Lower leg skin (tissue), 4 donors: ENCODE results near the gene GJC1. TPM values are rescaled to one million over a fixed set of nuclear protein-coding genes. Genes with fewer than 3 reads are reported as not detected.
"Not testable (repeated sequence)": the region's sequence is repeated elsewhere in the genome, so short reads cannot be mapped to it uniquely, and the experiment has no call there.

ENCODE experiments used
- DNase-seq, 2 donors: peaks; one replicate each; pipeline ENCODE4 v3.0.0-alpha.2; 2019; ENCODE audit warnings: low spot score in 2 of 2
- H3K4me3 ChIP-seq: fragments of 200-600 bp; sonication (generic); 2 replicates; pipeline ENCODE4 v1.5.1; 2017; ENCODE audit warnings: mild to moderate bottlenecking, low read depth; ENCODE audit not compliant: poor library complexity, severe bottlenecking
- POLR2A ChIP-seq, 2 donors: fragments of 450-650 bp; IDR thresholded peaks; one replicate each; pipeline ENCODE4 v1.6.1; 2016 to 2017; ENCODE audit warnings: antibody characterized with exemption in 2 of 2, mild to moderate bottlenecking in 1 of 2, moderate library complexity in 1 of 2
- WGBS, 2 donors: methylation state at CpG; one replicate each; pipeline ENCODE4 v1.1.5; 2018; 5-methylcytosine and 5-hydroxymethylcytosine counted together
- intact Hi-C: fragments of 100-400 bp; cut with DNase I; formaldehyde crosslinking; loops from one replicate; pipeline ENCODE4 v1.15.0; 2023; ENCODE audit warnings: low total_unique reads
- total RNA-seq, 4 donors: library from RNA; depleted of rRNA; stranded (reverse); fragments of >200 nt; gene quantifications; one replicate each; pipeline ENCODE4 v1.1.0, GENCODE V29; 2016
- TF ChIP-seq, protein P1 (sequence below), 3 donors: fragments of 450-650 bp; IDR thresholded peaks; one replicate each; pipeline ENCODE4 v1.5.1; 2016; ENCODE audit warnings: antibody characterized with exemption in 3 of 3, mild to moderate bottlenecking in 3 of 3, moderate library complexity in 2 of 3

The GJC1 gene
- total RNA-seq, 4 donors from 2014 or later = 0.25 to 4.6 (median 1.6) TPM

DNA sequence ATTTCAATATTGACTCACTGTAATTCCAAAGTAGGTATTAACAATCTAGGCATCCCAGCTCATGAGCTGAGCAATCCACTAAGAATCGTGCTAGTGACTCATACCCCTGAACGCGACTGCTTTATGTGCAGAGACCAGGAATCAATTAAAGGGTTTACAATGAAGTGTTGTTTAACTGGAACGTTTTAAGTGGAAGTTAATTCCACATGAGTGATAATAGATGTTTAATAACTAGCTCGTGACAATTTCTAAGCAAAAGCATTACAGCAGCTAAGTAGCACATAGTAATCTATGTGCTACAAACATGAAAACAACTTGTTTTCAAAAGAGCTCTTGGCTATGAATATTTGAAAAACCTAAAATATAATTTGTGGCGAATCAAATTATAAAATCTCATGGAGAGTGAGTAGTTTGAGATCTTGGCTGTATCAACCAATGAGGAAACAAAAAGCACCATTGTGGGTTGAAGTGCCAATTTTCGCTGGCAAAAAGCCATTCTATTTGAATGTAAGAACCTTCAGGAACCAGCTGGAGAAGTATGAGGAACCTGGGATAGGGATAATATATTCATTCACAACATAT, 9.4 kb downstream of the GJC1 start:
- no peak for TF ChIP-seq POLR2A (IDR thresholded peaks at IDR 0.05)
- TF ChIP-seq, protein P1, sequence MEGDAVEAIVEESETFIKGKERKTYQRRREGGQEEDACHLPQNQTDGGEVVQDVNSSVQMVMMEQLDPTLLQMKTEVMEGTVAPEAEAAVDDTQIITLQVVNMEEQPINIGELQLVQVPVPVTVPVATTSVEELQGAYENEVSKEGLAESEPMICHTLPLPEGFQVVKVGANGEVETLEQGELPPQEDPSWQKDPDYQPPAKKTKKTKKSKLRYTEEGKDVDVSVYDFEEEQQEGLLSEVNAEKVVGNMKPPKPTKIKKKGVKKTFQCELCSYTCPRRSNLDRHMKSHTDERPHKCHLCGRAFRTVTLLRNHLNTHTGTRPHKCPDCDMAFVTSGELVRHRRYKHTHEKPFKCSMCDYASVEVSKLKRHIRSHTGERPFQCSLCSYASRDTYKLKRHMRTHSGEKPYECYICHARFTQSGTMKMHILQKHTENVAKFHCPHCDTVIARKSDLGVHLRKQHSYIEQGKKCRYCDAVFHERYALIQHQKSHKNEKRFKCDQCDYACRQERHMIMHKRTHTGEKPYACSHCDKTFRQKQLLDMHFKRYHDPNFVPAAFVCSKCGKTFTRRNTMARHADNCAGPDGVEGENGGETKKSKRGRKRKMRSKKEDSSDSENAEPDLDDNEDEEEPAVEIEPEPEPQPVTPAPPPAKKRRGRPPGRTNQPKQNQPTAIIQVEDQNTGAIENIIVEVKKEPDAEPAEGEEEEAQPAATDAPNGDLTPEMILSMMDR (IDR thresholded peaks at IDR 0.05) = no peak
- no peak overlapping the region for H3K4me3 ChIP-seq
- WGBS, 2 donors = 19 to 21% methylated on average over 7 of the region's 7 CpGs
- intact Hi-C loops = no loop called here
- DNase-seq = peak in 1 of 2 donors; percentile 10

DNA sequence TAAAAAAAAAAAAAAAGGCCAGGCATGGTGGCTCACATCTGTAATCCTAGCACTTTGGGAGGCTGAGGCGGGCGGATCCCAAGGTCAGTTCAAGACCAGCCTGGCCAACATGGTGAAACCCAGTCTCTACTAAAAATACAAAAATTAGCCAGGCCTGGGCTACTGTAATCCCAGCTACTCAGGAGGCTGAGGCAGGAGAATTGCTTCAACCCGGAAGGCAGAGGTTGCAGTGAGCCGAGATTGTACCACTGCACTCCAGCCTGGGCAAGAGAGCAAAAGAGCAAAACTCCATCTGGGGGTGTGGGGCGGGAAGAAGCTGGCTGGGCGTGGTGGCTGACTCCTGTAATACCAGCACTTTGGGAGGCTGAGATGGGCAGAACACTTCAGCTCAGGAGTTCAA, 11.6 kb downstream of the GJC1 start:
- WGBS, 2 donors = 79 to 93% methylated on average over 6 of the region's 6 CpGs
- intact Hi-C loops, H3K4me3 ChIP-seq: not testable (repeated sequence)
- DNase-seq = peak in 1 of 2 donors; percentile 52

DNA sequence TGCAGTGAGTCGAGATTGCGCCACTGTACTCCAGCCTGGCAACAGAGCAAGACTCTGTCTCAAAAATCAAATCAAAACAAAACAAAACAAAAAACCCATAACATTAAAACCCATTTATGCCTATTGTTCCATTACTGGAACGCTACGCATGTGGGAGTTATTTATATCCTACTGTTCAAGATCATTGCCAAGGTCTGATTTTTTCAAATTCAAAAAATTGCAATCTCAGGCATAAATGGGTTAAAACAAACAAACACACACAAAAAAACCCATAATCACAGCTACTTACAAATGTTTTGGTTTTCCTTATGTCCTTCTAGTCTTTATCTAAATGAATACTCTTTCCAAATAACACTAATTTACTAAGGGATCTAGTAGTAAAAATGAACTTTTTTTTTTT, 17.8 kb downstream of the GJC1 start:
- no peak overlapping the region for H3K4me3 ChIP-seq
- TF ChIP-seq, protein P1 (IDR thresholded peaks at IDR 0.05) = no peak
- no peak for TF ChIP-seq POLR2A (IDR thresholded peaks at IDR 0.05)
- DNase-seq = no peak
- WGBS, 2 donors = 73 to 76% methylated on average over 4 of the region's 4 CpGs
- intact Hi-C loops = no loop called here

DNA sequence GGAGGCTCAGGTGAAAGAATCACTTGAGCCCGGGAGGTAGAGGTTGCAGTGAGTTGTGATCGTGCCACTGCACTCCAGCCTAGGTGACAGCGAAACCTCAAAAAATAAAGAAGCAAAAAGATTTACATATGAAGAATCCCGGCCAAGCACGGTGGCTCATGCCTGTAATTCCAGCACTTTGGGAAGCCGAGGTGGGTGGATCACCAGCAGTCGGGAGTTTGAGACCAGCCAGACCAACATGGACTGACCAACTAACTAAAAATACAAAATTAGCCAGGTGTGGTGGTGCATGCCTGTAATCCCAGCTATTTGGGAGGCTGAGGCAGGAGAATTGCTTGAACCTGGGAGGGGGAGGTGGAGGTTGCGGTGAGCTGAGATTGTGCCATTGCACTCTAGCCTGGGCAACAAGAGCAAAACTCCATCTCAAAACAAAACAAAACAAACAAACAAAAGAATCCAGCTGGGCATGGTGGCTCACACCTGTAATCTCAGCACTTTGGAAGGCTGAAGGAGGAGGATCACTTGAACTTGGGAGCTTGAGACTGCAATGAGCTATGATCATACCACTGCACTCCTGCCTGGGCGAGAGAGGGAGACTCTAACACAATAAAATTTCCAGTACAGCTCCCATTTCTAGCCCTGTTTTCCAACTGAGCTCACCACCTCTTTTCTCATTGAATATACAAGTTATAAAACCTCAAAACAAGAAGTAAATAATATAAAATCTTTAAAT, 21.3 kb downstream of the GJC1 start:
- 94 to 97% methylated on average over 9 of the region's 9 CpGs for WGBS, 2 donors
- H3K4me3 ChIP-seq, intact Hi-C loops: not testable (repeated sequence)
- DNase-seq = peak in 1 of 2 donors; percentile 42

DNA sequence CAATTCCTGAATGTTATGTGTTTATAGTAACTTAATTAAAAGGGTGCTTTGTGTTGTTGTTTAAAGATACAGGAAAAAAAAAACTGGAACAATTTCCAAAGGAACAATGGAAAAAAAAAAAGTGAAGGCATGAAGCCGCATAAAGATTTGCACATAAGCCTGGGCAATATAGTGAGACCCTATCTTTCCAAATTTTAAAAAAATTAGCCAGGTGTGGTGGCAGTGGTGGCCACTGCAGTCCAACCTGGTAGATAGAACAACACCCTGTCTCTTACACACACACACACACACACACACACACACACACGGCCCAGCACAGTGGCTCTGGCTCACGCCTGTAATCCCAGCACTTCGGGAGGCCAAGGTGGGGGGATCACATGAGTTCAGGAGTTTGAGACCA, 21.9 kb downstream of the GJC1 start:
- no peak for TF ChIP-seq POLR2A (IDR thresholded peaks at IDR 0.05)
- TF ChIP-seq, protein P1 (IDR thresholded peaks at IDR 0.05) = no peak
- no peak overlapping the region for H3K4me3 ChIP-seq
- WGBS, 2 donors = 86 to 89% methylated on average over 3 to 4 of the region's 4 CpGs
- peak in 1 of 2 donors; percentile 54 for DNase-seq
- intact Hi-C loops = no loop called here

DNA sequence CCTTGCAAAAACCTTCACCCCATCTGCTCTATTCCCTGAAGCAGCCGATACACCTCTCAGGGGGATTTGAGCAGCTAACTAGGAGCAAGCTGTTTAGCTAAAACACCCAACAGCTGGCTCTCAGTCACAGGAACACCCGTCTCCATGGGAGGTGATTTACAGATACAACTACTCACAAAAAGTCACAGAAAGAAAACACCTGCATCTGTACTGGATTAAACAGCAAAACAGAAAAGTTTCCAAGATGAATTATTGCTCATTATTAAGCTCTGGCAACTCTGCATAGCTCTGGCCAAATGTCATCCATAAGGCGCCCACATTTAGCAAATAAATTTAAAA, 22.3 kb downstream of the GJC1 start:
- DNase-seq = no peak
- intact Hi-C loops = no loop called here
- H3K4me3 ChIP-seq = no peak overlapping the region
- TF ChIP-seq, protein P1 (IDR thresholded peaks at IDR 0.05) = no peak
- no peak for TF ChIP-seq POLR2A (IDR thresholded peaks at IDR 0.05)
- WGBS, 2 donors = 69 to 70% methylated on average over 3 of the region's 3 CpGs
